OCI-LY7 (cell line): Measurements from ENCODE around the gene OVCA2. TPM values are rescaled to one million over a fixed set of nuclear protein-coding genes. Genes with fewer than 3 reads are reported as not detected.

Source experiments
- BruUV-seq: library from RNA; stranded (reverse); fragments of 400-500 nt; replicated peaks from 2 replicates; lab custom pipeline; 2021; lab: Mats Ljungman, UMichigan
- CTCF ChIA-PET: fragments of 300-600 bp; sonication (Branson Sonifier 250); formaldehyde crosslinking; loops from one replicate; lab custom pipeline; 2022; ENCODE audit warnings: antibody characterized with exemption; ENCODE audit not compliant: unreplicated experiment; lab: Charles Lee
- POLR2A ChIA-PET: fragments of 300-600 bp; sonication (Branson Sonifier 250); formaldehyde crosslinking; loops from one replicate; lab custom pipeline; 2022; ENCODE audit warnings: antibody characterized with exemption; lab: Charles Lee
- DNase-seq: peaks from one replicate; pipeline ENCODE4 v3.0.0-alpha.2; 2015; ENCODE audit warnings: low spot score
- H2AFZ ChIP-seq: fragments of 200-600 bp; sonication (generic), shearing (Covaris generic); 2 replicates; pipeline ENCODE4 v1.6.1; 2014; ENCODE audit warnings: mild to moderate bottlenecking, antibody characterized with exemption, low read length, moderate library complexity
- H3K27ac ChIP-seq: fragments of 200-600 bp; sonication (generic); 2 replicates; pipeline ENCODE4 v1.5.1; 2014; ENCODE audit warnings: mixed run types, low read depth, mild to moderate bottlenecking, moderate library complexity, low read length, inconsistent platforms; ENCODE audit not compliant: poor library complexity, severe bottlenecking
- H3K36me3 ChIP-seq: fragments of 200-600 bp; sonication (generic); 2 replicates; pipeline ENCODE4 v1.6.1; 2014; ENCODE audit warnings: mild to moderate bottlenecking, antibody characterized with exemption, low read length, moderate library complexity, mixed read lengths; ENCODE audit not compliant: insufficient read depth
- H3K4me1 ChIP-seq: fragments of 200-600 bp; sonication (generic); 2 replicates; pipeline ENCODE4 v1.5.1; 2014; ENCODE audit warnings: mild to moderate bottlenecking, low read length; ENCODE audit not compliant: insufficient read depth, poor library complexity, severe bottlenecking
- H3K4me2 ChIP-seq: fragments of 200-600 bp; sonication (generic); 2 replicates; pipeline ENCODE4 v1.6.1; 2014; ENCODE audit warnings: mild to moderate bottlenecking, low read length
- H3K4me3 ChIP-seq: fragments of 200-600 bp; sonication (generic); 2 replicates; pipeline ENCODE4 v1.5.1; 2014; ENCODE audit warnings: mild to moderate bottlenecking, low read depth, low read length; ENCODE audit not compliant: poor library complexity, severe bottlenecking
- H3K79me2 ChIP-seq: fragments of 200-600 bp; sonication (generic); 2 replicates; pipeline ENCODE4 v1.6.1; 2016; ENCODE audit warnings: low read depth, mild to moderate bottlenecking, low read length, moderate library complexity, mixed read lengths; ENCODE audit not compliant: insufficient read depth
- H3K9me2 ChIP-seq: fragments of 200-600 bp; sonication (generic); 2 replicates; pipeline ENCODE4 v1.6.1; 2016; ENCODE audit warnings: mild to moderate bottlenecking, low read length, mixed read lengths; ENCODE audit not compliant: insufficient read depth
- H3K9me3 ChIP-seq: fragments of 200-600 bp; sonication (generic); 2 replicates; pipeline ENCODE4 v1.6.1; 2014; ENCODE audit warnings: mild to moderate bottlenecking, mixed run types, low read length, mixed read lengths
- H4K20me1 ChIP-seq: fragments of 200-600 bp; sonication (generic); 2 replicates; pipeline ENCODE4 v1.6.1; 2014; ENCODE audit warnings: mild to moderate bottlenecking, antibody characterized with exemption, low read length, moderate library complexity, mixed read lengths; ENCODE audit not compliant: insufficient read depth
- CTCF ChIP-seq: fragments of 200-600 bp; sonication (generic); conservative IDR thresholded peaks from 2 replicates; pipeline ENCODE4 v1.5.1; 2014; ENCODE audit warnings: mild to moderate bottlenecking, antibody characterized with exemption, low read length, moderate library complexity, mixed read lengths
- EZH2phosphoT487 ChIP-seq: fragments of 200-600 bp; sonication (generic); IDR thresholded peaks from 2 replicates; pipeline ENCODE4 v1.6.1; 2018; ENCODE audit warnings: low read depth, borderline replicate concordance, mild to moderate bottlenecking, mixed run types, antibody characterized with exemption, low read length, moderate library complexity, mixed read lengths
- intact Hi-C: fragments of 100-400 bp; cut with micrococcal nuclease; formaldehyde crosslinking; loops from one replicate; pipeline ENCODE4 v1.10.0; 2022; ENCODE audit not compliant: unreplicated experiment
- total RNA-seq, 2 experiments: library from RNA; depleted of rRNA in 1 of 2; stranded (reverse); fragments of >200 nt in 1 of 2; shearing (Covaris generic) in 1 of 2; gene quantifications; 2 replicates each; pipeline ENCODE4 v1.2.3, GENCODE V29; 2014 to 2022

The OVCA2 gene
- total RNA-seq, 2 experiments from 2014 or later: 21.9 to 24.0 TPM

GRCh38 chr17:2087597-2088211 lies 45.9 kb downstream of the OVCA2 start:
- no peak overlapping the region for H2AFZ ChIP-seq
- peaks cover 55% of the 10 kb centered on the region for H3K4me1 ChIP-seq
- H3K4me3 ChIP-seq: no peak overlapping the region
- H3K79me2 ChIP-seq: no peaks in the 10 kb centered on the region
- POLR2A ChIA-PET: interaction anchor here (0.6 to 1.2 kb wide), 4 partner anchors 11 to 538 kb away, joined by 3 read pairs; no protein-coding TSS in a partner anchor
- no peak overlapping the region for H3K27ac ChIP-seq
- DNase-seq: peak; percentile 30
- TF ChIP-seq CTCF (no peak), EZH2phosphoT487 (no peak)
- intact Hi-C loops: no loop called here
- H3K4me2 ChIP-seq: peak overlapping the region; percentile 70
- H4K20me1 ChIP-seq: no peaks in the 10 kb centered on the region
- H3K9me2 ChIP-seq: no peaks in the 10 kb centered on the region
- CTCF ChIA-PET: interaction anchor here (1.7 kb wide), 1 partner anchor 33 kb away, joined by 4 read pairs; the partner anchor contains the start of gene HIC1
- H3K9me3 ChIP-seq: no peaks in the 10 kb centered on the region
- BruUV-seq: no TSS peak
- no peaks in the 10 kb centered on the region for H3K36me3 ChIP-seq

GRCh38 chr17:2089021-2089422 lies 47.2 kb downstream of the OVCA2 start:
- CTCF ChIA-PET: interaction anchor here (1.0 to 1.7 kb wide), 3 partner anchors 9 to 34 kb away, joined by 3 to 4 read pairs (median 3); partner anchors contain the start of gene HIC1
- peak overlapping the region; percentile 46; the same call in 1 of the 2 replicates for H2AFZ ChIP-seq

More at GRCh38 chr17:2089021-2089422, 47.2 kb downstream of the OVCA2 start:
- H3K4me3 ChIP-seq: peak overlapping the region; percentile 66
- no peaks in the 10 kb centered on the region for H3K9me2 ChIP-seq
- H3K27ac ChIP-seq: peak overlapping the region; percentile 53
- H3K9me3 ChIP-seq: no peaks in the 10 kb centered on the region
- DNase-seq: no peak
- BruUV-seq: no TSS peak
- H3K36me3 ChIP-seq: no peaks in the 10 kb centered on the region
- peaks cover 55% of the 10 kb centered on the region for H3K4me1 ChIP-seq
- H4K20me1 ChIP-seq: no peaks in the 10 kb centered on the region
- no peaks in the 10 kb centered on the region for H3K79me2 ChIP-seq
- intact Hi-C loops: no loop called here
- POLR2A ChIA-PET: interaction anchor here (0.9 to 1.2 kb wide), 2 partner anchors 12 to 151 kb away, joined by 3 read pairs; no protein-coding TSS in a partner anchor
- TF ChIP-seq CTCF (no peak), EZH2phosphoT487 (no peak)
- peak overlapping the region; percentile 70 for H3K4me2 ChIP-seq
